ENCODE results near the gene TBC1D14.
A peak's percentile ranks its signal among the peaks of the same experiment; 100 is the strongest.
"Not testable (repeated sequence)": the region's sequence is repeated elsewhere in the genome, so short reads cannot be mapped to it uniquely, and the experiment has no call there.

The TBC1D14 gene

DNA sequence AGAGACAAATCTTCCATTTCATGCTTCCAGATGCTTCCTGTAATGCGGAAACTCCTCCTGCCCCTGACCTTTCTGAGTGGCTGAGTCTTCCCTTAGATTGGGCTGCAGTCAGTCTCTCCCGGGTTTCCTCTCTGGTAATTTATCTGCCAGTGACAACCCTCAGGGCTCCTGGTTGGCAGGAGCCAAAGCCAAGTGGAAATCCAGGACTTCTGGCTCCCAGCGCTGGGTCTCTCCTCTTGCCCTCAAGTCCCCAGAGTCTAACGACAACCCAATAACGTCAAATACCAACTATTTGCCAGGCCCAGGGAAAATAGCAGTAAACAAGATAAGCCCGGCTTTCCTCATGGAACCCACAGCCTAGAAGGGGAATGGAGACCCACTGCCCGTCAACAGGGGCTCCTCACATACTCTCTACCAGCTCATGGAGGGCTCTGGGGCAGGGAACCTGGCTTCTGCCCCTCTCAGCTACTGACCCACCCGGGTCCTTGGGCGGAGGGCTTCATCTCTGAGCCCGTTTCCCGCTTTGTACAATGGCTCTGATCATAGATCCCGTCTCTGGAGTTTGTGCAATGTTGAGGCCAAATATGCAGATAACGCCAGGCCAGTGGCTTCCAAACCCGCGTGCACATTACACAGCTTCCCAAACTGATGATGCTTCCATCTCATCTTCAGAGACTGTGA lies 1.1 kb upstream of the TBC1D14 start:
- DNase-seq (ENCODE audit: insufficient read length, low spot score) (no peak), FAIRE-seq (no peak)
- TF ChIP-seq POLR2AphosphoS5 (IDR thresholded peaks at IDR 0.05; ENCODE audit: low read depth, low read length) (no peak; the same call in 1 of the 2 replicates), POU2F2 (IDR thresholded peaks at IDR 0.05; ENCODE audit: low read depth, low read length) (no peak), SPI1 (IDR thresholded peaks at IDR 0.05; ENCODE audit: low read depth, low read length) (no peak), POLR2A (IDR thresholded peaks at IDR 0.05; ENCODE audit: low read depth, low read length) (no peak), TAF1 (IDR thresholded peaks at IDR 0.05; ENCODE audit: low read depth, low read length) (no peak), PAX5 (IDR thresholded peaks at IDR 0.05; ENCODE audit: insufficient read depth, low read length, severe bottlenecking) (no peak)

DNA sequence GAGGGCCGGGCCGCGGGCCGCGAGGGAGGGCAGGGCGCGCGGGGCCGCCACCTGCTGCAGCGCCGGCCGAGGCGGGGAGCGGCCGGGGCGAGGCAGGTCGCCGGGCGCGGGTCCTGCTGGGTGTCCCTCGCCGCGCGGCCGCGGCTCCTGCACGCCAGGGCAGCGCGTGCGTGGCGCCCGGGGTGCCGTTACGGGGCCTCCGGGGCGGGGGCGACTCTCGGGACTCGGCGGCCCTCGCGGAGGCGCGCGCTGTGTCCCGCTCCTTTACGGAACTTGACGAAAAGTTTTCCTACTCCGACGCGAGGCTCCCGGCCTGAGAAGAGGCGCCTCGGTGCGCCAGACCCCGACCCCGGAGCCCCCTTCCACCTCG lies 329 bp downstream of the TBC1D14 start:
- FAIRE-seq = no peak
- TF ChIP-seq PAX5 (IDR thresholded peaks at IDR 0.05; ENCODE audit: insufficient read depth, low read length, severe bottlenecking) (no peak), TAF1 (IDR thresholded peaks at IDR 0.05; ENCODE audit: low read depth, low read length) (no peak), POU2F2 (IDR thresholded peaks at IDR 0.05; ENCODE audit: low read depth, low read length) (no peak), POLR2AphosphoS5 (IDR thresholded peaks at IDR 0.05; ENCODE audit: low read depth, low read length) (no peak), POLR2A (IDR thresholded peaks at IDR 0.05; ENCODE audit: low read depth, low read length) (no peak), SPI1 (IDR thresholded peaks at IDR 0.05; ENCODE audit: low read depth, low read length) (no peak)
- peak; percentile 58 for DNase-seq (ENCODE audit: insufficient read length, low spot score)

DNA sequence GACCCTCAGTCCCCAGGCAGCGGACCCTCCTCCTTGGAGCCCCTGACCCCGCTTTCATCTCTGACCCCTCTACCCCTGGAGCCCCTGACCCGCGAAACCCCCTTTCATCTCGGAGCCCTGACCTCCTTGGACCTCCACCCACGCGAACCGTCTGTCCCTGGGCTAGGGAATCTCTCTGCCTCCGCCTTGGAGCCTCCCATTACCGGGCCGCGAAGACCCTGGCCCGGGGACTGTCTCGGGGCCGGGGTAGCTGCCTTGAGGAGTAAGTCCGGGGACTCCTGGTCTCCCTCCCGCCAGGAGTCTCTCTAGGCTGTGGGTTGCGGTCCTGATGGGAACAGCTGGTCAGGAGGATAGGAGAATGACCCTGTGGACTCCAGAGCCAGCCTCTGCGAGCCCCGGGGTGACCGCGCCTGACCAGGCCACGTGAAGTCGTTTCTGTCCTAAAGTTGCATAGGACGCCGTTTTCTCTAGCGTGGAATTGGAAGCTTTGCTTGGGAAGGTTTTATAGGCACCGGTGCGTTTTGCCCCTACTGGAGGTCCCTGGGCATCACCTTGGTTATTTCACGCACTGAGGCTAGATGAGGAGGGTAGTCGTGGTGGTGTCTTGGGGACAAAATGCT lies 824 bp downstream of the TBC1D14 start:
- TF ChIP-seq SPI1 (IDR thresholded peaks at IDR 0.05; ENCODE audit: low read depth, low read length) (no peak), PAX5 (IDR thresholded peaks at IDR 0.05; ENCODE audit: insufficient read depth, low read length, severe bottlenecking) (no peak), POLR2AphosphoS5 (IDR thresholded peaks at IDR 0.05; ENCODE audit: low read depth, low read length) (no peak), TAF1 (IDR thresholded peaks at IDR 0.05; ENCODE audit: low read depth, low read length) (no peak), POU2F2 (IDR thresholded peaks at IDR 0.05; ENCODE audit: low read depth, low read length) (no peak), POLR2A (IDR thresholded peaks at IDR 0.05; ENCODE audit: low read depth, low read length) (no peak)
- FAIRE-seq (no peak), DNase-seq (ENCODE audit: insufficient read length, low spot score) (no peak)

DNA sequence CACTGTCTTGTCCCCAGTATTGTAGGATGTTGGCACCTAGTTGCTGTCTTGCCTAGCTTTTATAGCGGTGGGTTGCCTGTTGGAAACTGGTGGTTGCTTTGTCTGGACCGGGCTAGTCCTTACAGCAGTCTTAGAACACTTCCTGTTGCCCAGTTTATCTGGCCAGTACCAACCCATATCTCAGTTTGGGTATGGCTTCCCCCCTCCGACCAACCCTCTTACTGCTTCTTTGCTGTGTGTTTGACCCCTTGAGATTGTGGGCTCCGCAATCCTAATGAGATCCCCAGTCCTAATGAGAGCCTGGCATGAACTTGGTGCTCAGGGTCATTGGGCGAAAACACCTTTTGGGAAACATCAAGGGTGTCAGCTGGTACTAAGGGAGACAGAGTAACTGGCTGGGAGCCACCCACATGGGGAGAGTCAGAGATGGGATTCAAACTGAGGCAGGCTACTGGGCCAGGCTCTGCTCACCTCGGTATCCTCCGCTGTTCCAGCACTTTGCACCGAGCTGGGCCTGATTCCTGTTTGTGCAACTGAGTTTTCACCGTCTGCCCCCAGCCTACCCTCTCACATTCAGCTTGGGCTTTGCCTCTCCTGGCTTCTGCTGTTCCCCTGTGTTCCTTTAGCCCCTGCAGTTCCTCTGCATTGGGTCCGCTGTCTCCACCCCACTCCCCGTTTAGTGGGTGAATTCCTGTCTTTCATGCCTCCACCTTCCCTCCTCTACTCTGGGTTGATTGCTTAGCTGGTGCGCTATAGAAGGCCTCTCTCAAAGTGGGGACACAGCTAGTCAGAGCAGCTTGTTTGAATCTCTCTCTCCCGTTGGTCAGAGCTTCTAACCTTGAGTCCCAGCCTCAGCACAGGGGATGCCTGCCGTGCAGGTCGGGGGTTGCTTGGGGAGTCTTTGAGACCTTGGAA lies 1.6 kb downstream of the TBC1D14 start:
- TF ChIP-seq TAF1 (IDR thresholded peaks at IDR 0.05; ENCODE audit: low read depth, low read length) (no peak), POLR2AphosphoS5 (IDR thresholded peaks at IDR 0.05; ENCODE audit: low read depth, low read length) (no peak), SPI1 (IDR thresholded peaks at IDR 0.05; ENCODE audit: low read depth, low read length) (no peak), POLR2A (IDR thresholded peaks at IDR 0.05; ENCODE audit: low read depth, low read length) (no peak), POU2F2 (IDR thresholded peaks at IDR 0.05; ENCODE audit: low read depth, low read length) (no peak), PAX5 (IDR thresholded peaks at IDR 0.05; ENCODE audit: insufficient read depth, low read length, severe bottlenecking) (no peak)
- FAIRE-seq = no peak
- DNase-seq (ENCODE audit: insufficient read length, low spot score) = no peak

DNA sequence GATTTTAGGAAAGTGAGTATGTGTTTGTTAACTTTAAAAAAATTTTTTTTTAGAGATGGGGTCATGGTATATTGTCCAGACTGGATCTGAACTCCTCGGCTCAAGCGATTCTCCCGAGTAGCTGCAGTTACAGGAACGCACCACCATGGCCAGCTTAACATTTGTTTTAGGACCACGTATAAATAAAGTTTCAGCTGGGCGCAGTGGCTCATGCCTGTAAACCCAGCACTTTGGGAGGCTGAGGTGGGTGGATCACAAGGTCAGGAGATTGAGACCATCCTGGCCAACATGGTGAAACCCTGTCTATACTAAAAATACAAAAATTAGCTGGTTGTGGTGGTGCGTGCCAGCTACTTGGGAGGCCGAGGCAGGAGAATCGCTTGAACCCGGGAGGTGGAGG lies 2.3 kb downstream of the TBC1D14 start:
- DNase-seq (ENCODE audit: insufficient read length, low spot score); FAIRE-seq: not testable (repeated sequence)

DNA sequence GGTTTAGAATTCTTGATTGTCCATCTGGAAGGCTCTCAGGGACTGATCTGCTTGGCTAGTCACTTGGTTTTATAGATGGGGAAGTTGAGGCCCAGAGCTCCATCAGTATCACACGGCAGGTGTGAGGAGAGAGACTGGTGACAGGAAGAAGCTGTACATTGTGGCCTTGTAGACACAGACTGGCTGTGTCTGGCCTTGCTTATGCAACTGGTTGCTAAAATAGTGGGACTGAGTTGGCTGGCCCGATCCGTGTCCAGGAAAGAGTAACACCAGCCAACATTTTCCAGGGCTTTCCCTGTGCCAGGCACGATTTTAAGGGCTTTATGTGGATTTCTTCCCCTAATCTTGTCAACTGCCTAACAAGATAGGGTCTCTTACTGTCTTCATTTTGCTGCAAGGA lies 2.8 kb downstream of the TBC1D14 start:
- TF ChIP-seq POU2F2 (IDR thresholded peaks at IDR 0.05; ENCODE audit: low read depth, low read length) = no peak
- TF ChIP-seq POLR2A (IDR thresholded peaks at IDR 0.05; ENCODE audit: low read depth, low read length) = no peak
- TF ChIP-seq POLR2AphosphoS5 (IDR thresholded peaks at IDR 0.05; ENCODE audit: low read depth, low read length) = no peak
- TF ChIP-seq PAX5 (IDR thresholded peaks at IDR 0.05; ENCODE audit: insufficient read depth, low read length, severe bottlenecking) = no peak
- TF ChIP-seq TAF1 (IDR thresholded peaks at IDR 0.05; ENCODE audit: low read depth, low read length) = no peak
- no peak for TF ChIP-seq SPI1 (IDR thresholded peaks at IDR 0.05; ENCODE audit: low read depth, low read length)
- FAIRE-seq (no peak), DNase-seq (ENCODE audit: insufficient read length, low spot score) (no peak)

DNA sequence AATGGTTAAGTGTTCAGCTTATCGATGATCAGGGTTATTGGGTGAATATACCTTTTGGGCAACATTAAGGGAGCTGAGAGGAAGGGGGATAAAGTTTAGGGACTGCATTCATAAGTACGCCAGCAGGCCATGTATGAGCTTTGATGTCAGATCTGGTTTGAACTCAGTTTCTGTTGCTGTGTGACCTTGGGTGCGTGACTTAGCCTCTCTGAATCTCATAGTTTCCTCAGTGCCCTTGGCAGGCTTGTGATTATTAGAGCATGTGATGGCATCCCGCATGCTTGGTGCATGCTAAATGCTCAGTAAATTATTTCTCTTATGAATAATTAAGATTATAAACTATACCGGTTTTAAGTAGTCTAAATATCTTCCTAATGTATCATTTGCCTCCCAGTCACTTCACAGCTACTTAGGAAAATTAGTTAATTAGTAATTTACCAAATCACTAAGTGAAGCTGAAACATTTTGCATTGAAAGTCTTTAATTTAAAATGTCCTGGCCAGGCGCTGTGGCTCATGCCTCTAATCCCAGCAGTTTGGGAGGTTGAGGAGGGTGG lies 3.8 kb downstream of the TBC1D14 start:
- TF ChIP-seq POLR2AphosphoS5 (IDR thresholded peaks at IDR 0.05; ENCODE audit: low read depth, low read length) = no peak
- TF ChIP-seq POU2F2 (IDR thresholded peaks at IDR 0.05; ENCODE audit: low read depth, low read length) = no peak
- no peak for TF ChIP-seq PAX5 (IDR thresholded peaks at IDR 0.05; ENCODE audit: insufficient read depth, low read length, severe bottlenecking)
- no peak for TF ChIP-seq TAF1 (IDR thresholded peaks at IDR 0.05; ENCODE audit: low read depth, low read length)
- TF ChIP-seq POLR2A (IDR thresholded peaks at IDR 0.05; ENCODE audit: low read depth, low read length) = no peak
- TF ChIP-seq SPI1 (IDR thresholded peaks at IDR 0.05; ENCODE audit: low read depth, low read length) = no peak
- FAIRE-seq (no peak), DNase-seq (ENCODE audit: insufficient read length, low spot score) (no peak)

DNA sequence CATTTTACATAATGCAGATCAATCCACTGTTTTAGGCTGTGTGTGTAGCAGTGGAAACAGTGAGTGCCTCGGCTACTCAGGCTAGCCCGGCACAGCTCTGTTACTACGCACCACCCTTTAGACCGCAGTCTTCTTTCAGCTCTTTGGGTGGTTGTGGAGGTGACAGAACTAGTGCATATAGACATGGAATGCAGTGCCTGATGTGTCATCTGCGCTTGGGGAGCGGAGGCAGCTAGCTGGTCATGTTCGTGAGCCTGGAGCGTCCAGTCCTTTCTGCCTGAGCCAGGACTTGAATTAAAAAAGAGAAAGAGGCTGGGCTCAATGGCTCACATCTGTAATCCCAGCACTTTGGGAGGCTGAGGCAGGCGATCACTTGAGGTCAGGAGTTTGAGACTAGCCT lies 4.8 kb downstream of the TBC1D14 start:
- DNase-seq (ENCODE audit: insufficient read length, low spot score) (no peak), FAIRE-seq (no peak)
- TF ChIP-seq TAF1 (IDR thresholded peaks at IDR 0.05; ENCODE audit: low read depth, low read length) = no peak
- TF ChIP-seq POU2F2 (IDR thresholded peaks at IDR 0.05; ENCODE audit: low read depth, low read length) = no peak
- TF ChIP-seq POLR2A (IDR thresholded peaks at IDR 0.05; ENCODE audit: low read depth, low read length) = no peak
- no peak for TF ChIP-seq SPI1 (IDR thresholded peaks at IDR 0.05; ENCODE audit: low read depth, low read length)
- TF ChIP-seq POLR2AphosphoS5 (IDR thresholded peaks at IDR 0.05; ENCODE audit: low read depth, low read length) = no peak

Data from GM12891 (cell line).